IMR-90 (cell line): Measurements from ENCODE around the gene LEMD1. TPM values are rescaled to one million over a fixed set of nuclear protein-coding genes. Genes with fewer than 3 reads are reported as not detected.
A peak's percentile ranks its signal among the peaks of the same experiment; 100 is the strongest.

Experiments used
- ATAC-seq: fragments of 200-7000 bp; cut with Tn5 transposase; 2 replicates; pipeline ENCODE4 v1.9.1; 2020; ENCODE audit warnings: low read depth, mild to moderate bottlenecking, moderate library complexity
- BruUV-seq: library from RNA; stranded (reverse); fragments of 400-500 nt; replicated peaks from 2 replicates; lab custom pipeline; 2021; lab: Mats Ljungman, UMichigan
- CTCF ChIA-PET: fragments of 300-600 bp; formaldehyde crosslinking; extraction: SDS; loops from one replicate; lab custom pipeline; 2021; ENCODE audit warnings: antibody characterized with exemption; lab: Yijun Ruan, JAX
- POLR2A ChIA-PET: fragments of 300-600 bp; sonication (Branson Sonifier 250); formaldehyde crosslinking; loops from one replicate; lab custom pipeline; 2022; ENCODE audit warnings: antibody characterized with exemption; ENCODE audit not compliant: unreplicated experiment; lab: Charles Lee
- DNase-seq: peaks from one replicate; pipeline ENCODE4 v3.0.0; 2013
- H2AFZ ChIP-seq: replicated peaks from 2 replicates; pipeline ENCODE3; 2013; ENCODE audit warnings: low read length, mild to moderate bottlenecking; ENCODE audit not compliant: poor library complexity
- H2AK5ac ChIP-seq: 2 replicates; pipeline ENCODE4 v1.6.1; 2013; ENCODE audit warnings: low read depth, low read length, inconsistent platforms
- H2AK9ac ChIP-seq: replicated peaks from 2 replicates; pipeline ENCODE3; 2013; ENCODE audit warnings: mild to moderate bottlenecking, low read depth, low read length, moderate library complexity; ENCODE audit not compliant: poor library complexity
- H2BK120ac ChIP-seq: 2 replicates; pipeline ENCODE4 v1.6.1; 2013; ENCODE audit warnings: low read depth, low read length, inconsistent platforms
- H2BK15ac ChIP-seq: 3 replicates; pipeline ENCODE4 v1.6.1; 2013; ENCODE audit warnings: low read depth, low read length, inconsistent platforms
- H2BK20ac ChIP-seq: 2 replicates; pipeline ENCODE4 v1.6.1; 2013; ENCODE audit warnings: low read depth, mild to moderate bottlenecking, inconsistent platforms, low read length, moderate library complexity
- H2BK5ac ChIP-seq: 2 replicates; pipeline ENCODE4 v1.6.1; 2013; ENCODE audit warnings: mild to moderate bottlenecking, low read depth, low read length, inconsistent platforms; ENCODE audit not compliant: poor library complexity, severe bottlenecking
- H3K14ac ChIP-seq: replicated peaks from 2 replicates; pipeline ENCODE4 v1.6.1; 2013; ENCODE audit warnings: low read depth, low read length, inconsistent platforms
- H3K18ac ChIP-seq: 2 replicates; pipeline ENCODE4 v1.6.1; 2013; ENCODE audit warnings: low read depth, low read length, control low read depth
- H3K23ac ChIP-seq: 2 replicates; pipeline ENCODE4 v1.6.1; 2013; ENCODE audit warnings: low read depth, low read length, inconsistent platforms
- H3K27ac ChIP-seq: 2 replicates; pipeline ENCODE4 v1.5.1; 2013; ENCODE audit warnings: mild to moderate bottlenecking, control low read depth, low read length; ENCODE audit not compliant: insufficient read depth
- H3K27me3 ChIP-seq: 2 replicates; pipeline ENCODE4 v1.6.1; 2013; ENCODE audit warnings: low read length; ENCODE audit not compliant: control insufficient read depth, insufficient read depth
- H3K36me3 ChIP-seq: 2 replicates; pipeline ENCODE4 v1.6.1; 2013; ENCODE audit warnings: low read length, mixed read lengths; ENCODE audit not compliant: control insufficient read depth, insufficient read depth
- H3K4ac ChIP-seq: 2 replicates; pipeline ENCODE4 v1.6.1; 2013; ENCODE audit warnings: low read depth, low read length, inconsistent platforms
- H3K4me1 ChIP-seq: 2 replicates; pipeline ENCODE4 v1.6.1; 2013; ENCODE audit warnings: low read length, mixed read lengths; ENCODE audit not compliant: control insufficient read depth, insufficient read depth
- H3K4me2 ChIP-seq: 2 replicates; pipeline ENCODE4 v1.6.1; 2013; ENCODE audit warnings: low read depth, mild to moderate bottlenecking, control low read depth, low read length, moderate library complexity
- H3K4me3 ChIP-seq: 2 replicates; pipeline ENCODE4 v1.5.1; 2013; ENCODE audit warnings: low read depth, mild to moderate bottlenecking, control low read depth, low read length, moderate library complexity; ENCODE audit not compliant: insufficient read depth
- H3K56ac ChIP-seq: 2 replicates; pipeline ENCODE4 v1.6.1; 2013; ENCODE audit warnings: low read length, inconsistent platforms; ENCODE audit not compliant: insufficient read depth; ENCODE audit errors: extremely low read depth
- H3K79me1 ChIP-seq, 2 experiments: 2 replicates each; pipeline ENCODE4 v1.6.1; 2013; ENCODE audit warnings: low read length in 2 of 2, inconsistent platforms in 1 of 2, low read depth in 1 of 2
- H3K9ac ChIP-seq: 2 replicates; pipeline ENCODE4 v1.6.1; 2013; ENCODE audit warnings: low read depth, low read length, control low read depth
- H3K9me1 ChIP-seq: 2 replicates; pipeline ENCODE4 v1.6.1; 2013; ENCODE audit warnings: low read length, inconsistent platforms; ENCODE audit not compliant: insufficient read depth
- H3K9me3 ChIP-seq: 2 replicates; pipeline ENCODE4 v1.6.1; 2013; ENCODE audit warnings: low read length; ENCODE audit not compliant: control insufficient read depth, insufficient read depth
- H4K20me1 ChIP-seq: 2 replicates; pipeline ENCODE4 v1.6.1; 2013; ENCODE audit warnings: low read length, inconsistent platforms; ENCODE audit not compliant: insufficient read depth
- H4K5ac ChIP-seq: 2 replicates; pipeline ENCODE4 v1.6.1; 2013; ENCODE audit warnings: mild to moderate bottlenecking, low read depth, low read length, control low read depth
- H4K8ac ChIP-seq, 2 experiments: 2 replicates each; pipeline ENCODE4 v1.6.1; 2013; ENCODE audit warnings: low read depth in 2 of 2, low read length in 2 of 2, control low read depth in 1 of 2, inconsistent platforms in 1 of 2
- H4K91ac ChIP-seq: 2 replicates; pipeline ENCODE4 v1.6.1; 2013; ENCODE audit warnings: low read depth, low read length, inconsistent platforms; ENCODE audit not compliant: insufficient read depth
- BHLHE40 ChIP-seq: fragments of 150-350 bp; IDR thresholded peaks from 2 replicates; pipeline ENCODE4 v1.6.1; 2016; ENCODE audit warnings: mild to moderate bottlenecking, low read depth, low read length
- CHD1 ChIP-seq: IDR thresholded peaks from 2 replicates; pipeline ENCODE4 v1.6.1; 2012; ENCODE audit warnings: low read depth, low read length, improper control_type of control experiment
- MAZ ChIP-seq: IDR thresholded peaks from 2 replicates; pipeline ENCODE4 v1.6.1; 2012; ENCODE audit warnings: low read depth, mild to moderate bottlenecking, low read length, improper control_type of control experiment, moderate library complexity, borderline replicate concordance
- POLR2A ChIP-seq: IDR thresholded peaks from 2 replicates; pipeline ENCODE4 v1.6.1; 2012; ENCODE audit warnings: mild to moderate bottlenecking, low read depth, low read length
- RCOR1 ChIP-seq: IDR thresholded peaks from 2 replicates; pipeline ENCODE4 v1.6.1; 2012; ENCODE audit warnings: mild to moderate bottlenecking, low read length, improper control_type of control experiment; ENCODE audit not compliant: insufficient replicate concordance
- SMC3 ChIP-seq: fragments of 150-350 bp; IDR thresholded peaks from 2 replicates; pipeline ENCODE4 v1.6.1; 2016; ENCODE audit warnings: low read depth, mild to moderate bottlenecking, antibody characterized with exemption, low read length, moderate library complexity
- WGBS, 2 experiments: methylation state at CpG; one replicate each; pipeline versions ENCODE4 v1.1.5 to v1.1.7; 2013; ENCODE audit warnings: missing lambda C conversion rate in 2 of 2; ENCODE audit not compliant: insufficient read length in 1 of 2; ENCODE audit errors: extremely low coverage in 2 of 2; 5-methylcytosine and 5-hydroxymethylcytosine counted together
- dilution Hi-C: fragments of 300-500 bp; cut with HindIII; formaldehyde crosslinking; loops from one replicate; pipeline ENCODE4 v1.14.3; 2018; ENCODE audit warnings: low sequenced_read_pairs; ENCODE audit not compliant: unreplicated experiment
- in situ Hi-C: fragments of 300-500 bp; cut with MboI; formaldehyde crosslinking; loops from 3 replicates; pipeline ENCODE4 v1.14.3; 2019; ENCODE audit warnings: low sequenced_read_pairs, inconsistent platforms, mixed read lengths
- intact Hi-C: fragments of 100-400 bp; cut with micrococcal nuclease; formaldehyde crosslinking; loops from 2 replicates; pipeline ENCODE4 v1.10.0; 2022
- polyA plus RNA-seq, 3 experiments: library from polyadenylated mRNA; depleted of rRNA; stranded (reverse); fragments of >200 nt; gene quantifications; 2 replicates each; pipeline ENCODE4 v1.2.3, GENCODE V29; 2012; ENCODE audit warnings: low replicate concordance in 1 of 3
- total RNA-seq: library from RNA; depleted of rRNA; stranded (reverse); fragments of >200 nt; gene quantifications from 2 replicates; pipeline ENCODE4 v1.2.3, GENCODE V29; 2012
- TF ChIP-seq, protein P1 (sequence below): fragments of 150-350 bp; IDR thresholded peaks from 2 replicates; pipeline ENCODE4 v1.6.1; 2017; ENCODE audit warnings: mild to moderate bottlenecking, antibody characterized with exemption, low read length, low read depth
- TF ChIP-seq, protein P2 (sequence below): fragments of 150-350 bp; IDR thresholded peaks from 2 replicates; pipeline ENCODE4 v1.6.1; 2016; ENCODE audit warnings: low read depth, mild to moderate bottlenecking, low read length, moderate library complexity, borderline replicate concordance
- TF ChIP-seq, protein P3 (sequence below): conservative IDR thresholded peaks from 2 replicates; pipeline ENCODE4 v1.5.1; 2012; ENCODE audit warnings: mild to moderate bottlenecking, low read depth, low read length, improper control_type of control experiment

Gene LEMD1
- total and polyA plus RNA-seq, 2 of the 4 experiments (the other 2 are of a cell fraction) = not detected

DNA sequence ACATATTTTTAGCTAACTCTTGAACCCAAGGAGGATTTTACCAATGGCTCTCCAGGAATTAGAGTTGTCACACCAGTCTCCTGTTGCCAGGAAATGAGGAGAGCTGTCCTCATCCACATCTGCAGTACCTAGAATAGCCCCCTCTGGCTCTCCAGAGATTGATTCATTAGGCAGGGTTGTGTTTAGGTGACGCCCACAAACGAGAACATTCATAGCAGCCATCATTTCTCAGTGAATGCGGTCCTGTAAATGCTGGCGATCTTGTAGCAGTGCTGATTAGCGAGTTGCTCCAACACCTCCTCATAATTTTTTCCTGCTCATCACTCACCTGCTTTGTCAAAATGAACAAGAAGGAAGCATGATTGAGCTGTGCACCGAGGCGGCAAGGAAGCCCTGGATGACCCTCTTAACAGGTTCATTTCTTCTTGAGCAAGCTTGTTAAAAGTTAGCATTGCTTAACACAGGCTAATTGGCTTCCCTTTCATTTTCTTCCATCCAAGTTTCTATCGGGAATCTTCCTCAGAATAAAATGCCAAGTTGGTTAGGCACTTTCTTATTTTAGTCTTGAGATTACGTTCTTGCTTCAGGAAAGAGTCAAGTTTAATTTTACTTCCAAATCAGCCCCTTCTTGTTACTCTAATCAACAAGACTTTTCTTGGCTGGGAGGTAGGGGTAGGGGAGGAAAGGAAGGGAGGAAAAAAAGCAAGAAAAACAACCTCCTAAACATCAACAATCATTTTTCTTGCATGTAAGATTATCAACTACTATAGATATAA, 48.6 kb downstream of the LEMD1 start (continued):
- no peak for TF ChIP-seq MAZ

DNA sequence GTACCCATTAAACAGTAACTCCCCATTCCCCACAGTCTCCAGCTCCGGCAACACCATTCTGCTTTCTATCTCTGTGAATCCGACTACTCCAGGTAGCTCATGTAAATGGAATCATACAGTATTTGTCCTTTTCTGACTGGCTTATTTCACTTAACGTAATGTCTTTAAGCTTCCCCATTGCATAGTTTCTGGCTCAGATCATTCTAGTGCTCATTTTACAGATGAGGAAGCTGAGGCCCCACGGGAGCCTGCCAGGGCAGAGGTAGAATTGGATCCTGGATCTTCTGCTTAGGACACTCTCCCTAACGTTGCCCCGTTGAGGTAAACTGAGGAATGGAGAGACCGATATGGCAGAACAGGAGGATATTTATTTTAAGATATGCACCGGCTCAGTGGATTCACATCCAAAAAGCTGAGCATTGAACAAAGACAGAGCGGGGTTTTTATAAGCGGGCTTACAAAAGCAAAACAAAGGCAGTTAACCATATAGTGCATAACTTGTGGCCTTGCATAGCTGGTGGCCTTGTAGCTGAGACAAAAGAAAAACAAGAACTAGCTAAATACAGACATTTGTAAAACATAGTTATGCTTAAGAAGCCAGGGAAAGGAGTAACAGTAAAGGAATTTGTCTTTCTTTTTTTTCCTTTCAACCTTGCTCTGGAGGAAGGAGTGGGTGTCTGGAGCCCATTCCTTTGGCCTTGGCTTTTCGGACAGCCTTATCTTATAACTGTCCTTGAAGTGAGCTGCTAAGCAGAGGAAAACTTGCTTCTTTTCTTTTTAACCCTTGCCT, 49.8 kb downstream of the LEMD1 start:
- peak overlapping the region; percentile 43 for H2AFZ ChIP-seq
- H3K79me1 ChIP-seq = no peaks in the 10 kb centered on the region
- peak; percentile 85 for DNase-seq
- H3K18ac ChIP-seq = no peak overlapping the region
- CTCF ChIA-PET = interaction anchor here (0.7 to 2.5 kb wide), 3 partner anchors 18 to 116 kb away, joined by 3 to 9 read pairs (median 4); no protein-coding TSS in a partner anchor
- H2BK120ac ChIP-seq = no peak overlapping the region
- no TSS peak for BruUV-seq
- H2BK20ac ChIP-seq = peak overlapping the region; percentile 39
- peak overlapping the region; percentile 53; the same call in 1 of the 2 replicates for H2AK5ac ChIP-seq
- no peak overlapping the region for H3K23ac ChIP-seq
- peaks cover 4% of the 10 kb centered on the region; the same call in 1 of the 2 replicates for H3K27me3 ChIP-seq
- H3K14ac ChIP-seq = no peak overlapping the region
- in situ Hi-C loops (no loop called here), intact Hi-C loops (no loop called here), dilution Hi-C loops (no loop called here)
- peaks cover 4% of the 10 kb centered on the region; the same call in 1 of the 2 replicates for H4K20me1 ChIP-seq
- no peak overlapping the region for H2AK9ac ChIP-seq
- peak overlapping the region; percentile 48; the same call in 1 of the 2 replicates for H3K4ac ChIP-seq
- peaks cover 21% of the 10 kb centered on the region for H3K4me1 ChIP-seq
- POLR2A ChIA-PET = no interaction called here
- 0 out of 2 replicates have a peak overlapping the region, but pooled peaks have one; percentile 26 for H4K91ac ChIP-seq
- no peak overlapping the region for H3K9ac ChIP-seq
- peak overlapping the region; percentile 33; the same call in 1 of the 3 replicates for H2BK15ac ChIP-seq
- H3K36me3 ChIP-seq = no peaks in the 10 kb centered on the region
- WGBS, 2 experiments = 56% methylated on average over 3 of the region's 11 CpGs; no CpG with 5 or more reads in 1 of the 2 experiments
- H4K5ac ChIP-seq = no peak overlapping the region
- H3K27ac ChIP-seq = no peak overlapping the region
- H3K9me3 ChIP-seq = no peaks in the 10 kb centered on the region
- H3K4me3 ChIP-seq = no peak overlapping the region
- H4K8ac ChIP-seq = no peak overlapping the region
- peaks cover 17% of the 10 kb centered on the region for H3K9me1 ChIP-seq
- ATAC-seq = peak; percentile 33; the same call in 1 of the 2 replicates
- no peak overlapping the region for H2BK5ac ChIP-seq
- no peak overlapping the region for H3K56ac ChIP-seq
- H3K4me2 ChIP-seq = no peak overlapping the region
- TF ChIP-seq, protein P1, sequence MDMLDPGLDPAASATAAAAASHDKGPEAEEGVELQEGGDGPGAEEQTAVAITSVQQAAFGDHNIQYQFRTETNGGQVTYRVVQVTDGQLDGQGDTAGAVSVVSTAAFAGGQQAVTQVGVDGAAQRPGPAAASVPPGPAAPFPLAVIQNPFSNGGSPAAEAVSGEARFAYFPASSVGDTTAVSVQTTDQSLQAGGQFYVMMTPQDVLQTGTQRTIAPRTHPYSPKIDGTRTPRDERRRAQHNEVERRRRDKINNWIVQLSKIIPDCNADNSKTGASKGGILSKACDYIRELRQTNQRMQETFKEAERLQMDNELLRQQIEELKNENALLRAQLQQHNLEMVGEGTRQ = no peak
- no peak for TF ChIP-seq RCOR1
- TF ChIP-seq, protein P2, sequence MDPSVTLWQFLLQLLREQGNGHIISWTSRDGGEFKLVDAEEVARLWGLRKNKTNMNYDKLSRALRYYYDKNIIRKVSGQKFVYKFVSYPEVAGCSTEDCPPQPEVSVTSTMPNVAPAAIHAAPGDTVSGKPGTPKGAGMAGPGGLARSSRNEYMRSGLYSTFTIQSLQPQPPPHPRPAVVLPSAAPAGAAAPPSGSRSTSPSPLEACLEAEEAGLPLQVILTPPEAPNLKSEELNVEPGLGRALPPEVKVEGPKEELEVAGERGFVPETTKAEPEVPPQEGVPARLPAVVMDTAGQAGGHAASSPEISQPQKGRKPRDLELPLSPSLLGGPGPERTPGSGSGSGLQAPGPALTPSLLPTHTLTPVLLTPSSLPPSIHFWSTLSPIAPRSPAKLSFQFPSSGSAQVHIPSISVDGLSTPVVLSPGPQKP = no peak
- TF ChIP-seq BHLHE40 = no peak
- no peak for TF ChIP-seq CHD1
- TF ChIP-seq POLR2A = no peak
- TF ChIP-seq MAZ = no peak
- TF ChIP-seq SMC3 = no peak; the same call in 1 of the 2 replicates
- TF ChIP-seq, protein P3, sequence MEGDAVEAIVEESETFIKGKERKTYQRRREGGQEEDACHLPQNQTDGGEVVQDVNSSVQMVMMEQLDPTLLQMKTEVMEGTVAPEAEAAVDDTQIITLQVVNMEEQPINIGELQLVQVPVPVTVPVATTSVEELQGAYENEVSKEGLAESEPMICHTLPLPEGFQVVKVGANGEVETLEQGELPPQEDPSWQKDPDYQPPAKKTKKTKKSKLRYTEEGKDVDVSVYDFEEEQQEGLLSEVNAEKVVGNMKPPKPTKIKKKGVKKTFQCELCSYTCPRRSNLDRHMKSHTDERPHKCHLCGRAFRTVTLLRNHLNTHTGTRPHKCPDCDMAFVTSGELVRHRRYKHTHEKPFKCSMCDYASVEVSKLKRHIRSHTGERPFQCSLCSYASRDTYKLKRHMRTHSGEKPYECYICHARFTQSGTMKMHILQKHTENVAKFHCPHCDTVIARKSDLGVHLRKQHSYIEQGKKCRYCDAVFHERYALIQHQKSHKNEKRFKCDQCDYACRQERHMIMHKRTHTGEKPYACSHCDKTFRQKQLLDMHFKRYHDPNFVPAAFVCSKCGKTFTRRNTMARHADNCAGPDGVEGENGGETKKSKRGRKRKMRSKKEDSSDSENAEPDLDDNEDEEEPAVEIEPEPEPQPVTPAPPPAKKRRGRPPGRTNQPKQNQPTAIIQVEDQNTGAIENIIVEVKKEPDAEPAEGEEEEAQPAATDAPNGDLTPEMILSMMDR = no peak
